ENCODE data around the gene SEPHS2.
A peak's percentile ranks its signal among the peaks of the same experiment; 100 is the strongest.

The SEPHS2 gene

DNA sequence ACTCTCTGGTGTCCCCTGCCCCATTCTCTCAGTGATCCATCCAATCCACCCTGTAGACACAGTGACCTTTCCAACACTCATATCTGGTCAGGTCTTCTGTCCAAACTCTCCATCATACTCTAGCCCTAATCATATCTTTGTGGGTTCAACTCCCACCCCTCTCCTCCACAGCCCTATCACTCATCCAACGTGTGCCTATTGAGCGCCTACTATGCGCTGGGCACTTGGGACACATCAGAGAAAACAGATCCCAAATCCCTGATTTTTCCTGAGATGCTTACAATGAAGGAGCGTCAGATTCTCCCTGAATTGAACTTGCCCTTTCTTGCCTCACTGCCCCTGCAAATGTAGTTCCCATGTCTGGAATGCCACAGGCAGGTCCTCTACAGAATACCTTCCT is 17.6 kb downstream of the SEPHS2 start:
- DNase-seq: no peak

DNA sequence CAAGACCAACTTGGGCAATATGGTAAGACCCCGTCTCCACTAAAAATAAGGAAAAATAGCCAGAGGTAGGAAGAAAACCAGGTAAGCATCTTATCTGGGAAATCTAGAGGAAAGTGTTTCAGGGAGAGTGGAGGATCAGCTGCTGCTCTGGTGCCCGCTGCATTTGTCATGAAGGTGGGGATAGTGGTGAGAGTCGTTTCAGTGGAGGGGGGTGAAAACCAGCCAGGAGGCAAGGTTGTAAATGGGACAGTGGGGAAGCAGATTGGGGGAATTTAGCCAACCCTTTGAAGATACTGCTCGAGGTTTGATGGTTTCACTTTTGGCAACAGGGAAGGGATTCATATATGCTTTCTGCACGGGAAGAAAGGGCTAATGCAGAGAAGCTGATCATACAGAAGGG is 24.7 kb downstream of the SEPHS2 start:
- no peak for DNase-seq

DNA sequence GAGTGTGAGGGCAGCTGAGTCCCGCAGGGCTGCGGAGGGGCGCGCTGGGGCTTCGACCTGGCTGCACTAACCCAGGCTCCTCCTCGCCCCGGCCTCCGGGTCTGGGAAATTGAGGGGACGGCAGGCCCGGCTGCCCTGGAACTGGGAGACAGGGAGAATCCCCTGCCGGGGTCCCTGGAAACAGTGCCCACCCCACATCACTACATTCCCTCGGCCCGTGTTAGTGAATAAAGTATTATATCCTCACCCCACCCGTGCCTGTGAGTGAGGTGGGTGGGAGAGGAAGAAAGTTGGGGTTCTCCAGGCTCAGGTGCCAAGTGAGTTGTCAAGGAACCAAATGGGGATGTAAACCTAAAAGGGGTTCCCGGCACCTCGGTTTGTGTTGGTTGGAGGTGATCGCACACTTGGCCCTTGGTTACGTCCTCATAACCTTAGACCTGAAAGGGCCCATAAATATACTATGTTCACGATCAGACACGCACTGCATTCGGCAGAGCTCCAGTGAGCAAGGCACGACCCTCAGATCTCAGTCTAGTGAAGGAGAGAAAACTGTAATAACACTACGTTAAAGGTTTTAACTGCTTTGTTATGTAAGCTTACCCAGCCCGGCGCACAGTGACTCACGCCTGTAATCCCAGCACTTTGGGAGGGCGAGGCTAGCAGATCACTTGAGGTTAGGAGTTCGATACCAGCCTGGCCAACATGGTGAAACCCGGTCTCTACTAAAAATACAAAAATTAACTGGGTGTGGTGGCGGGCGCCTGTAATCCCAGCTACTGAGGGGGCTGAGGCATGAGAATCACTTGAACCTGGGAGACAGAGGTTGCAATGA is 27.1 kb downstream of the SEPHS2 start:
- no peak for DNase-seq

DNA sequence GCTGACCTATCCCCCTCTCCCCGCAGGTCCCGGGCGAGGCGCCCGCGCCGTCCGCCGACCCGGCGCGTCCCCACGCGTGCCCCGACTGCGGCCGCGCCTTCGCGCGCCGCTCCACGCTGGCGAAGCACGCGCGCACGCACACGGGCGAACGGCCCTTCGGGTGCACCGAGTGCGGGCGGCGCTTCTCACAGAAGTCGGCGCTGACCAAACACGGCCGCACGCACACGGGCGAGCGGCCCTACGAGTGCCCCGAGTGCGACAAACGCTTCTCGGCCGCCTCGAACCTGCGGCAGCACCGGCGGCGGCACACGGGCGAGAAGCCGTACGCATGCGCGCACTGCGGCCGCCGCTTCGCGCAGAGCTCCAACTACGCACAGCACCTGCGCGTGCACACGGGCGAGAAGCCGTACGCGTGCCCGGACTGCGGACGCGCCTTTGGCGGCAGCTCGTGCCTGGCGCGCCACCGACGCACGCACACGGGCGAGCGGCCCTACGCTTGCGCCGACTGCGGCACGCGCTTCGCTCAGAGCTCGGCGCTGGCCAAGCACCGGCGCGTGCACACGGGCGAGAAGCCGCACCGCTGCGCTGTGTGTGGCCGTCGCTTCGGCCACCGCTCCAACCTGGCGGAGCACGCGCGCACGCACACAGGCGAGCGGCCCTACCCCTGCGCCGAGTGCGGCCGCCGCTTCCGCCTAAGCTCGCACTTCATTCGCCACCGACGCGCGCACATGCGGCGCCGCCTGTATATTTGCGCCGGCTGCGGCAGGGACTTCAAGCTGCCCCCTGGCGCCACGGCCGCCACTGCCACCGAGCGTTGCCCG is 27.9 kb downstream of the SEPHS2 start:
- DNase-seq: peak; percentile 85

DNA sequence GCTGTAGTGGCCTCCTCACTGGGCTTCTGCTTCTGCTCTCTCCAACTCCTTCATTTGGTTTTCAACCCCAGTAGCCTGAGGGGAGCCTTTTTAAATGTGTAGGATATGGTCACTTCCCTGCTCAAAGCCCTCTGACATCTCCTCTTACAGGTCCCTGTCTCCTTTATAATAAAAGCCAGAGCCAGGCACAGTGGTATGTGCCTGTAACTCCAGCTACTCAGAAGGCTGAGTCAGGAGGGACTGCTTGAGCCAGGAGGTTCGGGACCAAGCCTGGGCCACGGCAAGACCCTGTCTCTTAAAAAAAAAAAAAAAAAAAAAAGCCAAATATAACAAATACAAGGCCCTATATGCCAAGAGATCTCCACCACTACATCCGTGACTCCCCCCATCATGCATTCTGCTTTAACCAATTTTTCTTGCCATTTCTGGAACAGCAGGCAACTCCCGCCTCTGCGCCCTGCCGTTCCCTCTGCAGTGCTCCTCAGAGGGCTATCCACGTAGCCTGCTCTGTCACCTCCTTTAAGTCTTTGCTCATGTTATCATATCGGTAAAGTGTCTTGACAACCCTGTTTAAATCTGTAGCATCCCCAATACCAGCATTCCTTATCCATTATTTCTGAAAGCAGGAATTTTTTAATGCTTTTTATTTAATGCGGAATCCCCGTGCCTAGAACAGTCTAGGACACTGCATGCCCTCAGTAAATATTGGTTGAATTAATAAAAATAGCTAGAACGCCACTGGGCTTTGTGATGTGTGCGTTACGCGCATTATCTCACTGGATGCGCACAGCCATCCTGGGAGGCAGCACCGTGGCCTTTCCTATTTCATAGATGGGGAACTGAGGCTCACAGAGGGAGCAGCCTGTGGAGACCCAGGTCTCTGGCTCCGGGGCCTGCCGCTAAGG is 28.8 kb downstream of the SEPHS2 start:
- DNase-seq: no peak

DNA sequence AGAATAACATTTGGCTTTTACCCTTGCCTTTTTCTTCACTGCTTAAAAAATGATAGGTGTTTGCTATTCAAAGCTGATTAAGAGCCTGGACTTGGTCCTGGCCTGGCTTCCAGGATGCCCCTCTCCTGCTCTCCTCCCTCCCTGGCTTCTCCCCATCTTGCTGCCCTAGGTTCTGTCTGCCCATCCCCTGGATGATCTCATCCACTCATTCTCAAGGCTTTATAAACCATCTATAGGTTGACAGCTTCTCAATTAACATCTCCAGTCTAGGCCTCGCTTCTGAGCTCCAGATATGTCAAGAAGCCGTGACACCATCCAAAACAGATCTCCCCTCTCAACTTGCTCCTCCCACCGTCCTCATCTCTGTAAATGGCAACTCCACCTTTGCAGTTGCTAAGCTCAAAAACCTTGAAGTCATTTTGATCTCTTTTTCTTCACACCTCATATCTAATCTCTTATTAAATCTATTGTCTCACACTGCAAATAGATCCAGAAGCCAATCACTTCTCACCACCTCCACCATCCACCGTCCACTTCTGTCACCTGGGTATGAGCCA is 29.5 kb downstream of the SEPHS2 start:
- no peak for DNase-seq

- no peak for DNase-seq
Observed at GRCh38 chr16:30414159-30414558, 31.5 kb downstream of the SEPHS2 start.

GRCh38 chr16:30413112-30413806 is 32.4 kb downstream of the SEPHS2 start:
- no peak for DNase-seq

DNA sequence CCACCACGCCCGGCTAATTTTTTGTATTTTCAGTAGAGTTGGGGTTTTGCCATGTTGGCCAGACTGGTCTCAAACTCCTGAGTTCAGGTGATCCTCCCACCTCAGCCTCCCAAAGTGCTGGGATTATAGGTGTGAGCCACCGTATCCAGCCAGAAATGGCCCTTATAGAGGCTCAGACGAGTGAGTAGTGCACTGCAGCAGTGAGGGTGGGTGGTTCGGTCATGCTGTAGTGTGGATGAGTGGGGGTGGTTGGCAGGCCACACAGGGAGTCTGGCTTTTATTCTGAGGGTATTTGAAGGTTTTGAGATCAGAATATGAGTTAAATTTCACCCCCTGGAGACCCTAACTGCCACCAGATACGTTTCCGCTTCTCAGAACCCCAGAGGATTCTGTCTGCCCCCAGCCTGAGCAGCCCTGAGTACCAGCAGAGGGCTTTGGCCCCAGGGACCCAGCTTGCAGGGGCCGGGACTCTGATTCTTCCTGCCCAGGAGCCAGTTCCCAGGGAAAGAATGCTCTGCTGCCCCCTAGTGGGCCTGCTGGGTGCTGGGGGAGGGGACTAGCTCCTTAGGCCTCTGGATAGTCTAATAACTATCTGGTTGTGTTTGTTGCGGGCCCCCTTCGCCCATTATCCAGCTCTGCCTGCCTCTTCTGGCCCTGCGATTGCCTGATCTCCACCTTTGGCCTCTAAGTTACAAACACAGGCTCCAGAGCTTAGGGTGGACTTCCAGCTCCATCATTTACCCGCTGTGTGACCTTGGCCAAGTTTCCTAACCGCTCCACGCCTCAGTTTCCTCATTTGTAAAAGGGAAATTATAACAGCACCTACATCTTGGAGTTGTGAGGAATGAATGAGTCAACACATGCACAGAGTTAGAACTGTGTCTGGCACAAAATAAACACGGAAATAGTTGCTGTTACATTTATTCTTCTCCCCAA is 36.3 kb downstream of the SEPHS2 start:
- DNase-seq: peak; percentile 74

DNA sequence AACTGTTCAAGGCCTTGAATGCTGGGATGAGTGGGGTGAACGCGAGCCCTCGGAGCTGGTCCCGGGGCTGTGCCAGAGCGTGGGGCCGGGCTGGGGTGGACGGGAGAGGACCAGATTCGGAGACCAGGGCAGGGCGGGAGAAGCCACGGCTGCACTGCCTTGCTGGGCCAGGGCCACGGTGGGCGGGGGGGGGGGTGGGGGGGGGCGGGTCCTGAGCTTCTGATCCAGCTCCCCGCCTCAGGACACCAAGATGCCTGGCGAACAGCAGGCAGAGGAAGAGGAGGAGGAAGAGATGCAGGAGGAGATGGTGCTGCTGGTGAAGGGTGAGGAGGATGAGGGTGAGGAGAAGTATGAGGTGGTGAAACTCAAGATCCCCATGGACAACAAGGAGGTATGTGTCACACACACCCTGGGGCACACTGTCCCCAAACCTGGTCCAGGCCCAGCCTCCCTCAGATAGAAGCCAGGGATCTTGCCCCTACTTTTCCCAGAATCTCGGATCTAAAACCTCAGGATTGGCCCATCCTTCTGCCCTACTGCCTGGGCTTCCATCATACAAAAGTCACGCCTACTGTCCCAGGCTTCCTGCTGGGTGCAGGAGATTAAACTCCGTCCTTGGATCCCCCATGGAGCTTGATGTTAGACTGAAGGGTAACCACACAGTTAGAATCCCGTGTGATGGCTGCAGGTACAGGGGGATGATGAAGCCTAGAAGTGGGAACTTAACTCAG is 37.7 kb downstream of the SEPHS2 start:
- peak; percentile 33 for DNase-seq

DNA sequence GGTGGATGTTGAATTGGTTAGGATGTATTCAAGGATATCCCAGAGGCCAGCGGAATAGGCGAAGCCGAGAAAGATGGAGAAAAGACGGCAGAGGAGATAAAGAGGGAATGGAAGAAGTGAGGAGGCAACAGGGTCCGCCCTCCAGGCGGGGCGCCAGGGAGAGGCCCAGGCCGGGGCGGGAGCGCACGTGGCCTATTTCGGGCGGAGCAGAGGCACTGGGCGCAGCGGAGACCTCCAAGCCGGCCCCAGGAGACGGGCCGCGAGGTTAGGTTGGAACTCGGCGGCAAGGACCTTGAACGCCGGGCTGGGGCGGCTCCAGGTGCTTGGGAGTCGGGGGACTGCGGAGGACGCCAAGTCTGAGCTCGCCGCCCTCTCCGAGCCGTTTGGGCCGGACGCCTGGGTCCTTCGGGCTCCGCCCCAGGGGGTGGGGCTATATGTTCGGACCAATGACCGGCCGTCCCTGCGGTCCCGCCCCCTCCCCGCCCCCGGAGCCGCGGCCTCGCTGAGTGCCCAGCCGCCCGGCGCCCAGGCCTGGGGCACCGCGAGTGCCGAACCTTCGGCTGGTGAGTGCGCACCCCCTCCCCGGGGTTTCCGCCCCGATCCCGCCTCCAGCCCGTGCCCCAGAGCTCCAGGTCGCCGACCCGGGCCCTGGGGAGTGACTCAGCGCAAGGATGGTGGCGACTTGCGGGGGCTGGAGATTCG is 38.4 kb downstream of the SEPHS2 start, which contains the start of gene ZNF771:
Gene ZNF771, plus strand, starts transcription at position 505 of the 702 bp plus-strand sequence. CDS start 448 bp downstream, outside the sequence.
- DNase-seq: peak; percentile 78

DNA sequence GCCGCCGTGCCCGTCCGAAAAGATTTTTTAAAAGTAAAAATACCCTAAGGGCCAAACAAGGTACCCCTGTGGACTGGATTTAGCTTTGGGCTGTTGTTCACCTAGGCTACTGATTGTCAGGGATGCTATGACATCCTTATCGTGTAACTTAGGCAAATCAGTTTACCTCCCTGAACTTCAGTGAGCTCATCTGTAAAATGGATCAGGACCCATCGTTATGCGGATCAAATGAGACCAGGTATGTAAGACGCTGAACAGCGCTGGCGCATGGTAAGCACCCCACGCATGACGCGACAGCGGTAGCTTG is 38.9 kb downstream of the SEPHS2 start:
- DNase-seq: no peak

DNA sequence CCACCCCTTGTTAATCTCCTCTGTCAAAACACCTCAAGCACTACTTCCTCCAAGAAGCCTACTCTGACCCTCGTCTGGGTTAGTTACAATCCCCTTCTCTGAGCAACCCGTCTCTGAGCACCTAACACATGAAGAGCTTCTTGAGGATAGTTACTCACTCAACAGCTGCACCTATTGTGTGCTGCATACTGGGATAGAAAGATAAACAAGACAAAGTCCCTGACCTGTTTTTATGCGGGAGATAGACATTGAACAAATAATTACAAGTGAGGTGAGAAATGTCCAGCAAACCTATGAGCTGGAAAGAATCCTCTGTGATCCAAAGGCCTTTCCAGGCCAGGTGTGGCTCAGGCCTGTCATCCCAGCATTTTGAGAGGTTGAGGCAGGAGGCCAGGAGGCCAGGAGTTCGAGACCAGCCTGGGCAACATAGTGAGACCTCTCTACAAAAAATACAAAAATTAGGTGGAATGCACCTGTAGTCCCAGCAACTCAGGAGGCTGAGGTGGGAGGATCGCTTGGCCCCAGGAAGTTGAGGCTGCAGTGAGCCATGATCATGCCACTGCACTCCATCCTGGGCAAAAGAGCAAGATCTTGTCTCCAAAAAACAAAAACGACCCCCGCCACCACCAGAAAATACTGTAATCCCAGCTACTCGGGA is 43.8 kb downstream of the SEPHS2 start:
- no peak for DNase-seq

DNA sequence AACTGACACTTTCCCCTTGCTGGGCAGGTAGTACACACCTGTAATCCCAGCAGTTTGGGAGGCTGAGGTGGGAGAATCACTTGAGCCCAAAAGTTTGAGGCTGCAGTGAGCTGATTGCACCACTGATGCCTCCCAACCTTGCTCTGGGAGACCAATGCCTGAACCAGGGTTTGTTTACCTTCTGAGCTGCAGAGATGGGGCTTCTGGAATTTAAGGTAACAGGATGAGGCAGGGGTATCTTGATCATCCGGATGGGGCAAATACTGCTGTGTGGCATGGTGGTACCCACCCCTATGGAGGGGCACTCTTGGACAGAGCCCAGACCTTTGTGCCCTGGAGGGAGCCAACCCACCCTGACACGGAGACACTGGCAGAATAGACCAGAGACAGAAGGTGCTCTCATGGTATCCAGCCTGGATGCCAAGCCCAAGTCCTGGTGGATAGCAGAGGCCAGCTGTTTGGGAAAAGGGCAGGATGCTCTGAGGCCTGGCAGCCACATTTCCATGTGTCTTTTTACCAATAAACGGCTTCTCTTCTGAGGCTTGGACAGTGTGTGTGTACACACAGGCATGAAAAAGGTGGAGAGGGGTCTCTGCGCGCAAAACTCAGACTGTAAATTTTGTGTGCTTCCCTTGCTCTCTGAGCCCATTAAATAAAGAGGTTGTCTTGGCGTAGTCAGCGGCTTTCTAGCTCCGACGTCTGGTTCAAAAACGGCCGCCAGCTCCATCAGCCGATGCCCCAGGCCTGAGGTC is 46.1 kb downstream of the SEPHS2 start:
- DNase-seq: no peak

DNA sequence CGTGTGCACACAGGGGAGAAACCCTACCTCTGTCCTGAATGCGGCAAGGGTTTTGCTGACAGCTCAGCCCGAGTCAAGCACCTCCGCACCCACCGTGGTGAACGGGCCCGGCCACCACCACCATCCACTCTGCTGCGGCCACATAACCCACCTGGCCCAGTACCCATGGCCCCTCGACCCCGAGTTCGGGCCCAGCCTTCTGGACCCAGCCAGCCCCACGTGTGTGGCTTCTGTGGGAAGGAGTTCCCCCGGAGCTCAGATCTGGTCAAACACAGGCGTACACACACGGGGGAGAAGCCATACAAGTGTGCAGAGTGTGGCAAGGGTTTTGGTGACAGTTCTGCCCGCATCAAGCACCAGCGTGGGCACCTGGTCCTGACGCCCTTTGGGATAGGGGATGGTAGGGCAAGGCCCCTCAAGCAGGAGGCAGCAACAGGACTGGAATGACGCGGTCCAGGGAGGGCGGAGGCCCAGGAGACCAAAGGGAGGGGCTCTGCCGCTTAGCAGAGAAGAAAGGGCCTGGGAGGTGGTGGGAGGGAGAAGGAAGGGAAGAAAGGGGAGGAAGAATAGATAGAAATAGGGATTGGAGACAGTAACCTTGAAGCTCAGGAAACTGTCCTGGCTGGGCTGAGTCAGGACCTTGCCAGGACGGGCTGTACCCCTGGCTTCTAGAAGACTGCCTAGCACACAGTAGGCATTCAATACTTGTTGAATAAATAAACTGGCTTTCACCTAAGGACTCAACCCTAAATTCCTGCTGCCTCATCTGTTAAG is 46.8 kb downstream of the SEPHS2 start:
- no peak for DNase-seq

- no peak for DNase-seq
Observed at GRCh38 chr16:30397776-30398660, 47.7 kb downstream of the SEPHS2 start.
